ENCODE results near the gene WDFY2.

- TF ChIP-seq CTCF (IDR thresholded peaks at IDR 0.05; ENCODE audit: poor library complexity, severe bottlenecking) (no peak), SMC3 (conservative IDR thresholded peaks at IDR 0.05; ENCODE audit: poor library complexity) (no peak), EP300 (conservative IDR thresholded peaks at IDR 0.05; ENCODE audit: poor library complexity, severe bottlenecking) (no peak), REST (IDR thresholded peaks at IDR 0.05; ENCODE audit: borderline replicate concordance) (no peak), POLR2AphosphoS5 (IDR thresholded peaks at IDR 0.05) (no peak)
Measured at GRCh38 chr13:51783428-51784094, 199.3 kb downstream of the WDFY2 start.
